Measurements from ENCODE around the gene AP1G2. TPM values are rescaled to one million over a fixed set of nuclear protein-coding genes. Genes with fewer than 3 reads are reported as not detected.

Gene AP1G2
- total and polyA plus RNA-seq, 2 of the 4 experiments (the other 2 are of a cell fraction) = 2.9 to 19.2 TPM

DNA sequence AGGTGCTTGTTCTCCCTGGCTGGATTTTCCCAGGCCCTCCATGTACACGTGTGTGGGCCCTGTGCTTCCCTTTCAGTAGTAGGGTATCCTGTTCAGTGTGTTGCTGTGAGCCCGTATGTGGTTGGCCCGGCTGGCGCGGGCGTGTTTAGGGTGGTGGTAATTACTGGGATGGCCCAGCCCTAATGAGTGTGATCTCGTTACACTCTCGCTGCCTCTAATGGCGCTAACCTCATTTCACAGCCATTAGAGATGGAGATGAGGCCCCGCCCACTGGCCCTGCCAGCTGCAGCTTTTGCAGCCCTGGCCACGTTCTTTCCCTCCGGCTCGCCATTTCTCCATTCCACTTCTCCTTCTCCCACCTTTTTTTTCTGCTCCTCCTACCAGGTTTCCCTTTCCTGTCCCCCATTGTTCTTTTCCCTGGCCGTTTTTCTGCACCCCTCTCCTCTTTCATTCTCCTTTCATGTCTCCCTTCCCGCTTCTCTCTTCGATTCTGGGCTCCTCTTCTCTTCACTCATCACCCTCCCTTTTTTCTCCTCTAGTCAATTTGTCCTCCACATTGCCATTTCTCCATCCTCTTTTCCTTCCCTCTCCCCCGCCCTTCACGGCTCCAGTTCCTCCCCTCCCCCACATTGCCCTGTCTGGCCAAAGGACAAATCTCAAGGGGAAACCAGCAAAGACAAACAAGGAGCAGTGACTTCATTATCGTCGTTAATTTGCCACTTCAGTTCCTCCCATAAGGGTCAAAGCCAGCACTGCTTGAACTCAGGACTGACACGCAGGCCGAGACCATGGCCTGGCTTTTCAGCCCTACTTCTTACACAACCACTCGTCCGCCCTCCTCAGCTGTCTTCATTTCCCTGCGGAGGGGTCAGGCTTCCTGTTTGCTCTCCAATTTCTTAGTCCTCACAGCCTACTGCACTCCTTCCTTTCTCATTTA is 22.8 kb downstream of the AP1G2 start:
- H3K4ac ChIP-seq (ENCODE audit: low read depth, low read length) = no peak overlapping the region
- H3K27ac ChIP-seq (ENCODE audit: insufficient read depth, low read length) = no peak overlapping the region
- H3K14ac ChIP-seq (replicated peaks; ENCODE audit: low read depth, low read length) = no peak overlapping the region
- no peak overlapping the region for H2AK5ac ChIP-seq (ENCODE audit: low read depth, low read length)
- no peak for DNase-seq
- intact Hi-C loops (cut with micrococcal nuclease) = no loop called here
- no peak overlapping the region for H4K8ac ChIP-seq (ENCODE audit: low read depth in 2 of 2, low read length in 2 of 2)
- no peak overlapping the region for H3K4me2 ChIP-seq (ENCODE audit: low read depth, low read length)
- TF ChIP-seq RCOR1 (IDR thresholded peaks at IDR 0.05; ENCODE audit: insufficient replicate concordance, low read length) = no peak
- WGBS, 2 experiments (ENCODE audit: extremely low coverage in 2 of 2, insufficient read length in 1 of 2) = 43% methylated on average over 14 of the region's 25 CpGs; no CpG with 5 or more reads in 1 of the 2 experiments
- H3K9me1 ChIP-seq (ENCODE audit: insufficient read depth, low read length) = peaks cover 4% of the 10 kb centered on the region
- H2AFZ ChIP-seq (replicated peaks; ENCODE audit: low read length, poor library complexity) = peak overlapping the region; percentile 8
- H2BK5ac ChIP-seq (ENCODE audit: low read depth, low read length, poor library complexity, severe bottlenecking) = no peak overlapping the region
- BruUV-seq (replicated peaks) = no TSS peak
- no peaks in the 10 kb centered on the region for H3K9me3 ChIP-seq (ENCODE audit: control insufficient read depth, insufficient read depth, low read length)
- dilution Hi-C loops (cut with HindIII; ENCODE audit: low sequenced_read_pairs, unreplicated experiment) = no loop called here
- ATAC-seq (ENCODE audit: low read depth) = no peak
- H2AK9ac ChIP-seq (replicated peaks; ENCODE audit: low read depth, low read length, poor library complexity) = peak overlapping the region; percentile 62
- peaks cover 7% of the 10 kb centered on the region for H3K4me1 ChIP-seq (ENCODE audit: control insufficient read depth, insufficient read depth, low read length)
- no peak overlapping the region for H2BK15ac ChIP-seq (ENCODE audit: low read depth, low read length)
- no peak overlapping the region for H3K23ac ChIP-seq (ENCODE audit: low read depth, low read length)
- H2BK120ac ChIP-seq (ENCODE audit: low read depth, low read length) = no peak overlapping the region
- no peaks in the 10 kb centered on the region for H3K79me1 ChIP-seq (ENCODE audit: low read depth in 1 of 2, low read length in 2 of 2)
- no peak overlapping the region for H3K18ac ChIP-seq (ENCODE audit: low read depth, low read length)
- in situ Hi-C loops (cut with MboI; ENCODE audit: low sequenced_read_pairs) = no loop called here
- no peak overlapping the region for H3K56ac ChIP-seq (ENCODE audit: extremely low read depth, insufficient read depth, low read length)
- H4K5ac ChIP-seq (ENCODE audit: low read depth, low read length) = no peak overlapping the region
- no peak overlapping the region for H2BK20ac ChIP-seq (ENCODE audit: low read depth, low read length)
- no peaks in the 10 kb centered on the region for H3K27me3 ChIP-seq (ENCODE audit: control insufficient read depth, insufficient read depth, low read length)
- POLR2A ChIA-PET (ENCODE audit: unreplicated experiment) = no interaction called here
- H3K9ac ChIP-seq (ENCODE audit: low read depth, low read length) = no peak overlapping the region
- no peaks in the 10 kb centered on the region for H4K20me1 ChIP-seq (ENCODE audit: insufficient read depth, low read length)
- CTCF ChIA-PET = no interaction called here
- H4K91ac ChIP-seq (ENCODE audit: insufficient read depth, low read depth, low read length) = no peak overlapping the region
- H3K36me3 ChIP-seq (ENCODE audit: control insufficient read depth, insufficient read depth, low read length) = no peaks in the 10 kb centered on the region
- H3K4me3 ChIP-seq (ENCODE audit: insufficient read depth, low read depth, low read length) = no peak overlapping the region

All from IMR-90 (cell line).